Parathyroid adenoma (tissue), 2 donors: Measurements from ENCODE around the gene SLC7A8.

Experiments
- H2AFZ ChIP-seq: fragments of 300-600 bp; sonication (generic); one replicate; pipeline ENCODE4 v1.7.0; 2017; ENCODE audit warnings: antibody characterized with exemption, mild to moderate bottlenecking
- H3K27ac ChIP-seq: fragments of 300-600 bp; sonication (generic); one replicate; pipeline ENCODE4 v1.7.0; 2017
- H3K27me3 ChIP-seq: fragments of 300-600 bp; sonication (generic); one replicate; pipeline ENCODE4 v1.7.0; 2017; ENCODE audit warnings: low read length; ENCODE audit not compliant: control insufficient read depth, insufficient read depth
- H3K36me3 ChIP-seq: fragments of 300-600 bp; sonication (generic); one replicate; pipeline ENCODE4 v1.7.0; 2017; ENCODE audit warnings: low read length; ENCODE audit not compliant: control insufficient read depth, insufficient read depth
- H3K4me1 ChIP-seq: fragments of 300-600 bp; sonication (generic); one replicate; pipeline ENCODE4 v1.7.0; 2017; ENCODE audit warnings: control low read depth
- H3K4me2 ChIP-seq: fragments of 300-600 bp; sonication (generic); one replicate; pipeline ENCODE4 v1.7.0; 2017; ENCODE audit warnings: low read length
- H3K4me3 ChIP-seq: fragments of 300-600 bp; sonication (generic); one replicate; pipeline ENCODE4 v1.7.0; 2017; ENCODE audit warnings: low read depth, low read length
- H3K79me2 ChIP-seq: fragments of 300-600 bp; sonication (generic); one replicate; pipeline ENCODE4 v1.7.0; 2017; ENCODE audit warnings: control low read depth
- H3K9ac ChIP-seq: fragments of 300-600 bp; sonication (generic); one replicate; pipeline ENCODE4 v1.7.0; 2017; ENCODE audit warnings: mild to moderate bottlenecking
- H3K9me3 ChIP-seq: fragments of 300-600 bp; sonication (generic); one replicate; pipeline ENCODE4 v1.7.0; 2017; ENCODE audit warnings: low read length; ENCODE audit not compliant: control insufficient read depth
- TF ChIP-seq, protein P1 (sequence below): fragments of 300-600 bp; sonication (generic); IDR thresholded peaks from one replicate; pipeline ENCODE4 v1.7.0; 2017; ENCODE audit warnings: antibody characterized with exemption, mild to moderate bottlenecking
- donor health status: primary hyperparathyroidism.

SLC7A8 gene

DNA sequence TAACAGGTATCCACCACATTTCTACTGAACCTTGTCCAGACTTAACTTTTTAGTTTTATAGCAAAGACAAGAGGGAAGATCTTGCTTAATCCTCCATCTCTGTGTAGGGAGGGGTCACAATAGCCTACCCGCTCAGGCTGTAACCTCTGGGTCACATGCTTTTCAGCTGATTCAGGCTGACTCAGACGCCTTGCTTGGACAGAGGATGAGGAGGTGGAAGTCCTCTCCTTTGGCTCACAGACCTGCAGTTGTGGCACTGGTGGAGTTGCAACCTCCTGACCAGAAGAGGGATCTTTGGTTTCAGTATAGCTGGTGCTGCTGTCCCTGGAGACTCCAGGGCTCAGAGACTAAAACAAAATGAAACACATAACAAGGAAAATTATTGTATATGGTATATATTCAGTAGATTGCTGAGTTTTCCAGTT, 104.8 kb downstream of the SLC7A8 start:
- TF ChIP-seq, protein P1, sequence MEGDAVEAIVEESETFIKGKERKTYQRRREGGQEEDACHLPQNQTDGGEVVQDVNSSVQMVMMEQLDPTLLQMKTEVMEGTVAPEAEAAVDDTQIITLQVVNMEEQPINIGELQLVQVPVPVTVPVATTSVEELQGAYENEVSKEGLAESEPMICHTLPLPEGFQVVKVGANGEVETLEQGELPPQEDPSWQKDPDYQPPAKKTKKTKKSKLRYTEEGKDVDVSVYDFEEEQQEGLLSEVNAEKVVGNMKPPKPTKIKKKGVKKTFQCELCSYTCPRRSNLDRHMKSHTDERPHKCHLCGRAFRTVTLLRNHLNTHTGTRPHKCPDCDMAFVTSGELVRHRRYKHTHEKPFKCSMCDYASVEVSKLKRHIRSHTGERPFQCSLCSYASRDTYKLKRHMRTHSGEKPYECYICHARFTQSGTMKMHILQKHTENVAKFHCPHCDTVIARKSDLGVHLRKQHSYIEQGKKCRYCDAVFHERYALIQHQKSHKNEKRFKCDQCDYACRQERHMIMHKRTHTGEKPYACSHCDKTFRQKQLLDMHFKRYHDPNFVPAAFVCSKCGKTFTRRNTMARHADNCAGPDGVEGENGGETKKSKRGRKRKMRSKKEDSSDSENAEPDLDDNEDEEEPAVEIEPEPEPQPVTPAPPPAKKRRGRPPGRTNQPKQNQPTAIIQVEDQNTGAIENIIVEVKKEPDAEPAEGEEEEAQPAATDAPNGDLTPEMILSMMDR = no peak
- Histone ChIP-seq H3K36me3 (no peaks in the 10 kb centered on the region), H3K79me2 (peaks cover 10% of the 10 kb centered on the region), H2AFZ (no peak overlapping the region), H3K9me3 (no peaks in the 10 kb centered on the region), H3K4me2 (no peak overlapping the region), H3K4me3 (no peak overlapping the region), H3K4me1 (no peaks in the 10 kb centered on the region), H3K27me3 (no peaks in the 10 kb centered on the region), H3K9ac (no peak overlapping the region), H3K27ac (no peak overlapping the region)

DNA sequence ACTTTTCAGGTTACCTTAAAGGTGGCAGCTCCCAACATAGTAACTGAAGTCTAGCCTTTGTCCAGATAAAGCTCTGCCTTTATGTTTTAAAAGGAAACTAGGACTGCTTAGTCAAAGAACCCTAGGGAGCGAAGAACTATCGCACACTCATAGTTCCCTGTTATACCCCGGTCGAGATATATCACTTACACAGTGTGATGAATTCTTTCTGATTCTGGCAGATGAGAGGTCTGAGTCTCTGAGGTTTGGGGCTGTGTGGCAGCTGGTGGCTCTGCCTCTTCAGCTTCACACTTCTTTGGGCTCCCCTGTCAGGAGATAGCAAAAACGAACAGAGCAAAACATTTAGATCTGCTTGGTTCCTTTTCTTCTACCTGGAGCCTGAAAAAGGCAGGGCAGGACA, 105.5 kb downstream of the SLC7A8 start:
- no peak overlapping the region for H3K4me2 ChIP-seq
- H3K9me3 ChIP-seq = no peaks in the 10 kb centered on the region
- no peak overlapping the region for H3K4me3 ChIP-seq
- no peak overlapping the region for H3K27ac ChIP-seq
- peaks cover 2% of the 10 kb centered on the region for H3K4me1 ChIP-seq
- TF ChIP-seq, protein P1 = no peak
- H3K79me2 ChIP-seq = peaks cover 6% of the 10 kb centered on the region
- no peak overlapping the region for H2AFZ ChIP-seq
- H3K9ac ChIP-seq = no peak overlapping the region
- no peaks in the 10 kb centered on the region for H3K27me3 ChIP-seq
- H3K36me3 ChIP-seq = no peaks in the 10 kb centered on the region

DNA sequence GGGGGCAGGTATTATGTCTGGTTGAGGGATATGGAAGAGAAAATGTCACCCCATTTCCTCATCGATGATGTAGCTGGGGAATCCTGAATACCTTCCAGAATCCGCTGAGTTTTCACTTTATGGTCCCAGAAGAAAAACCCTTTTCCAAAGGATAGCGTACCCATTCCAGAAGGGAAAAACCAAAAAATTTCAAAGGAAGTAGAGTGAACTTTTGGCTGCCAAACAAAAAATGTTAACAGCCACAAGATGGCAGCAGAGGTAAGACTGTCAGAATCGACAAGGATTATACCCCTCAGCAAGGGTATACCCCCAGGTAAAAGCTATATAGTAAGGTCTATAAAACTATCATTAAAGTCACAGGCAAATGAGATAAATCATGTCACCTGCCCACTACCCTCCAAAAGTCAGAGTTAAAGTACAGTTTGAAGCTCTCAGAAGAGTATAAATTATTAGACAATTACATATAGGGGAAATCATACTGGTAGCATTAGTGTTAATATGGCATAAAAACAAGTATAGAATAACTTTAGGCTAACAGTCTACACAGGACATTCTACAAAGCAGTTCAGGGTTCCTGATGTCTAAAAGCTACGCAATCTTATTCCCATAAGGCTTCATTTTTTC, 106.6 kb downstream of the SLC7A8 start:
- TF ChIP-seq, protein P1 = peak; percentile 53
- no peak overlapping the region for H3K9ac ChIP-seq
- no peak overlapping the region for H3K4me3 ChIP-seq
- no peaks in the 10 kb centered on the region for H3K27me3 ChIP-seq
- H3K27ac ChIP-seq = no peak overlapping the region
- peaks cover 6% of the 10 kb centered on the region for H3K79me2 ChIP-seq
- H3K36me3 ChIP-seq = no peaks in the 10 kb centered on the region
- H3K4me1 ChIP-seq = peaks cover 13% of the 10 kb centered on the region
- H3K4me2 ChIP-seq = no peak overlapping the region
- H3K9me3 ChIP-seq = no peaks in the 10 kb centered on the region
- H2AFZ ChIP-seq = no peak overlapping the region
